Mesangial cell (primary cell): ENCODE measurements around the gene HHLA2. TPM values are rescaled to one million over a fixed set of nuclear protein-coding genes. Genes with fewer than 3 reads are reported as not detected.

Experiments
- total RNA-seq: library from RNA; depleted of rRNA; stranded (reverse); fragments of >200 nt; gene quantifications from 2 replicates; pipeline ENCODE4 v1.2.3, GENCODE V29; 2015

HHLA2 gene, protein sequence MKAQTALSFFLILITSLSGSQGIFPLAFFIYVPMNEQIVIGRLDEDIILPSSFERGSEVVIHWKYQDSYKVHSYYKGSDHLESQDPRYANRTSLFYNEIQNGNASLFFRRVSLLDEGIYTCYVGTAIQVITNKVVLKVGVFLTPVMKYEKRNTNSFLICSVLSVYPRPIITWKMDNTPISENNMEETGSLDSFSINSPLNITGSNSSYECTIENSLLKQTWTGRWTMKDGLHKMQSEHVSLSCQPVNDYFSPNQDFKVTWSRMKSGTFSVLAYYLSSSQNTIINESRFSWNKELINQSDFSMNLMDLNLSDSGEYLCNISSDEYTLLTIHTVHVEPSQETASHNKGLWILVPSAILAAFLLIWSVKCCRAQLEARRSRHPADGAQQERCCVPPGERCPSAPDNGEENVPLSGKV
- total RNA-seq: not detected in 2 replicates

DNA sequence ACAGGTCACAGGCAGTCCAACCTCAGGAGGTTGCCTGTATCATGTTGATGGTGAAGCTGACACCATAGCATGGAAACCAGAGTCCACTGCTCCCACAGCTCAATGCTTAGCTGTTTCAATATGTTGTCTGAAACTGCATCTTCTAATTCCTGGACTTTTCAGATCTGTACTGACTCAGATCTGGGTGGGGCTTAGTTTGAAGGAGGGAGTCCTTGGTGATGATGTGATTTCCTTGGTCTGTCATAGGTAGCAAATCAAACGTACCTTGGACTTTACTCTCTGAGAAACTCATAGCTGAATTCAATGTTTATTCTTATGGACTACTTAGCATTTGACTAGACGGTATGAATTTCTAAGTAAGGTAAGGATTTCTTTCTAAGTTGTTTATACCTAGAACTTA, at the start of gene HHLA2:
Gene HHLA2 (plus strand): TSS at position 310 of the 400 bp plus-strand sequence. CDS start 55,266 bp downstream, outside the sequence.

Other genes starting within 250 kb of the HHLA2 start
- gene CD47, start 205.5 kb upstream of the HHLA2 start, total RNA-seq: 15.5 and 18.1 TPM in 2 replicates
- gene IFT57, start 74.1 kb upstream of the HHLA2 start, total RNA-seq: 16.8 and 34.2 TPM in 2 replicates
- gene MYH15, start 214.0 kb downstream of the HHLA2 start, total RNA-seq: under 0.01 TPM in 2 replicates